ENCODE results near the gene CD59.

The CD59 gene

DNA sequence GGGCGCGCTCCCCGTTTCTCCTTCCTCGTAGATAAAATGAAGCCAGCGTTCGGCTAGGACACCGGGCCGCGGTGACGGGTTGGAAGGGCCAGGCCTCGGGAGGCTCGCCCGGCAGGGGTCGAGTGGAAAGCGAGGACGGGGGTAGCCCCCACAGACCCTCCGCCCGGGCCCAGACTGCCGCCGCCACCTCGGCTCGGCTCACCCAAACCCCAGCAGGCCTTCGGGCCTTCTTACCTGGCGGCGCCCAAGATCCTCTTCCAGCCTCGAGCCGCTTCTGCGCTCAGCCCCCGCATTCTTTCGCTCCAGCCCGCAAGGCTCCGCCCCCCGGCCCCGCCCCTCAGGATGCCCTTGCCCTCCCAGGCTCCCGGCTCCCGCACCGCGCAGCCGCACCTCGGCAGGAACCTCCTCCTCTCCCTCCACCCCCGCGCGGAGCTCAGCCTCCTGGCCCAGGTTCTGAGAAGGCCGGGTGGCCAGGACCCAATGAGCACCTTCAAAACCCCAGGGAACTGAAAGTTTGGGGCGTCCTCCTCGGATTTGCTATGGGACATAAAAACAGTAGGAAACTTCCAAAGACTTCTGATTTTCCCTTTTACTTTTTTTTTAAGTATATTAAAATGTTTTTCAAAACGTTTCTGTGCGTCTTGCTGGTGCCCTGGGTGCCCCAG lies at the start of gene CD59:
TSS of gene CD59 (minus strand) at position 276 of the 665 bp plus-strand sequence. CDS start 13,978 bp downstream, outside the sequence.
- DNase-seq, result peak; percentile 38

- no peak for DNase-seq
These were observed 49.4 kb upstream of the CD59 start for GRCh38 chr11:33785609-33786008.

- no peak for DNase-seq
These were observed 43.8 kb upstream of the CD59 start for GRCh38 chr11:33779849-33780528.

DNA sequence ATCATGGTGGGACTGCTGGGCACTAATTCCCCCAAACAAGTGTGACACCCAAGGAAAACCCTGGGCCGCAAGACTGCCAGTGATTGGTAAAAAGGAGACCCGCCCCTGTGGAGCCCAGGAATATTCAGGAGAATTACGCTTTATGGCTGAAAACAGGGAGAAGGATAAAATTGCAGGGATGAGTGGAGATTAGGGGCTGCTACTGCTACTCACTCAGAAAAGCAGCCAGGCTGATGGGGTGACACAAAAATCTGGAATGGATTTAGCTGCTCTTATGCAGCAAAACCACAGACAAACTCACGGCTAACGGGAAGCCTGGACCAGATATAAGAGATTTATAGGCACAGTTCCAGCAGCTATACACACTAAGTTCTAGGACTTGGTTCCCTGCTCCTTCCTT lies 42.5 kb upstream of the CD59 start:
- no peak for DNase-seq

DNA sequence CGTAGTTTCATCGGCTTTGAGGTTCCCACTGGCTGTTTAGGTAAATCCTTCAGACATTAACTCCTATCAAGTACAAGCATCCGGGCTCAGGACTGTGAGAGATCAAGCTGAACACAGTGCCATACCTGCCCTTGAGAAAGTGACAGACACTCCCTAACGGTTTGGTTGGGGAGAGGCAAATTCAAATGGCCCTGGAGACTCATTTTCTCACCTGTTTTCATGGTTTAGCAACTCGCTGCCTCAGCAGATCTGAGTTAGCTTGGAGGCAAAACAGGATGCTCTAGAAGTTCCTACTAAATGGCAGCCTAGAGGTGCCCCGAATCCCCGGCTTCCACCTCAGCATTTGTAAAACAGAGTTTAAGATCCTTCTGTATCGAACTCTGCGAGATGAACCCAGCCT lies 41.7 kb upstream of the CD59 start:
- no peak for DNase-seq

GRCh38 chr11:33775832-33776470 lies 39.7 kb upstream of the CD59 start:
- no peak for DNase-seq

DNA sequence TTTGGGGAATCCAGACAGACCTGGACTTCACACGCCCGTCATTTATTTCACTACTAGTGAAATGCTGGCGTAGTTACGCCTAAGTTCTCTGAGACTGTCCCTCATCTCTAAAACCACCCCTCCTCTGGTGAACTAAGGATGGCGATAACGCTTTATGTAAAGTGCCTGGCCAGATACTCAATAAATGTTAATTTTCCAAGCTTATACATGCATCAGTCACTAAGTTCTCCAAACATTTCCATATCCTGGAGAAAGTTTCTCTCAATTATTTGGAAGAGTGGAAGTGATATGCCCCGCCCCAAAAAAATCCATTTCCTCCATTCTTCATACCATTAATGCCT lies 39.2 kb upstream of the CD59 start:
- DNase-seq, result no peak

GRCh38 chr11:33774736-33775466 lies 38.7 kb upstream of the CD59 start:
- DNase-seq, result no peak

- peak; percentile 10 for DNase-seq
These were observed 37.9 kb upstream of the CD59 start, which contains the start of gene FBXO3 for GRCh38 chr11:33773987-33774735. Gene FBXO3 (minus strand): TSS chr11:33774520. CDS start chr11:33774497, 23 bp downstream.

DNA sequence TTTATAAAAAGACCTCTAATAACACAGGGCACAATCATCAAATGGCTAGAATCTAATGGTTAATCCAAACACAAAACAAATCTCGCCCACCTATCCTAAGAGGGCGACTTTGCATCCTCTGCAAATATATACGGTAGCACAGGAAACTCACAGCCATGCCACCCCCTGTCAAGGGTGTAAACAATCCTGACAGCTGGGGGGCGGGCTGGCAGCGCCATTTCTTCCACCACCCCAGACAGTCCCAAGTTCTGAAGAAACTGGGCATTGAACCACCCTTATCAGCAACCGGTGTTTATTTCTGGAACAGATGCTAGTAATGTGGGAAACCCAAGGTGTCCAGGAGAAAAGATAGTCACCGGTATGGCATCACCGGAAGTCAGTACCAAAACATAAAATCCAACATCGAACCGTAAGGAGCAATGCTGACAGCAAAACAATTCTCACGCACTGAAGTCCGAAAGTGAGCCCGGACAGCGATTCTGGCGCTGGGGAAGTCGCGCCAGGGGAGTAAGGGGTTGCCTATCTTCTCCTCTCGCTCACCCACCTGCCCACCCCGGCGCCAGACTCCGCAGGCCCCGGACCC lies 37.3 kb upstream of the CD59 start:
- no peak for DNase-seq

GRCh38 chr11:33772870-33773269 lies 36.6 kb upstream of the CD59 start:
- DNase-seq, result no peak

GRCh38 chr11:33772300-33772699 lies 36.1 kb upstream of the CD59 start:
- no peak for DNase-seq

DNA sequence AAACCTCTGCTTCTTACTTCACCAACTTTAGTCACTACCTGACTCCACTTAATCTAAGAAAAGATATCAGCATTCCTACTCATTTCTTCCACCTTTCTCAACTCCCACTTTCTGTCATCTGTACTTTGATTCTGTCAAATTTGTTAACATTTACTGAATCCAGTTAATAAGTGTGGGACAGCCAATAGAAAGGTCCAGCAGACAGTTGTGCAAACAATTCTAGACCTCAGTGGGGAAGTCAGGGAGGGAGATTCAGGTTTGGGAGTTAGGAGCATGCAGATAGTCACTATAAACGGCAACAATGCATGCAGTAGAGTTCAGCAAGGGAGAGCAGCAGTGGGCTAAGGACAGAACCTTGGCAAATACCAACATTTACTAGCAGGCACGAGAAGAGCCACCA lies 34.0 kb upstream of the CD59 start:
- DNase-seq, result no peak

DNA sequence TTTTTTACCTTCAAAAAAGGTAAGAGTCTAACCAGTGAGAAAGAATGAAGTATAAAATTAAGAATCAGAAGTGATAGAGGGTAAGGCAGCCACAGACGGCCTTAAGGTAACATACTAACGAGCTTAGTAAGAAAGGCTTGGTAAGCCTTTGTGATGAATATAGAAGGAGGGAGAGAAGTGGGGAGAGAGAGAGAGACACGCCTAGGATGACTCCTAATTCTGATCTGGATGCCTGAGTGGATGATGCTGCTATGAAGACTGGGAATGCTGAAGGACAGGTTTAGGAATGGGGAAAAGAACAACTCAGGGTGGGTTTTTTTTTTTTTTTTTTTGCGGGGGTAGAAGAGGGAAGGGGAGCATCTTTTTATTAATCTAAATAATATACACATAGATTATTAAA lies 33.3 kb upstream of the CD59 start:
- no peak for DNase-seq

GRCh38 chr11:33767624-33768023 lies 31.4 kb upstream of the CD59 start:
- no peak for DNase-seq

DNA sequence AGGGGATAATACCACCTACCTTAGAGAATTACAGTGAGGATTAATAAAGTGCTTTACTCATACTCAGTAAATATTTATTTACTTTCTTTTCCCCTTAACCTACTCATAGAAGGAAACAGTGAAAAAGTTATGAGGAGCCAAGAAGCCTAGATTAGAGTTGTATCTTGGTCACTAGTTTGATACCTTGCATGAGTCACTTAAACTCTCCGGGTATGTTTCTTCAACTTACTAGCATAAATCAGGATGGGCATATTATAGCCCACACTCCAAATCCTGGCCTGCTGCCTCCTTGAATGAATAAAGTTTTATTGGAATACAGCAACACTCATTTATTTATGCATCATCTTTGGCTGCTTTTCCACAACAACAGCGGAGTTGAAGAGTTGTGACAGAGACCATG lies 29.9 kb upstream of the CD59 start:
- no peak for DNase-seq

- DNase-seq, result no peak
These were observed 25.2 kb upstream of the CD59 start for GRCh38 chr11:33761471-33761870.

DNA sequence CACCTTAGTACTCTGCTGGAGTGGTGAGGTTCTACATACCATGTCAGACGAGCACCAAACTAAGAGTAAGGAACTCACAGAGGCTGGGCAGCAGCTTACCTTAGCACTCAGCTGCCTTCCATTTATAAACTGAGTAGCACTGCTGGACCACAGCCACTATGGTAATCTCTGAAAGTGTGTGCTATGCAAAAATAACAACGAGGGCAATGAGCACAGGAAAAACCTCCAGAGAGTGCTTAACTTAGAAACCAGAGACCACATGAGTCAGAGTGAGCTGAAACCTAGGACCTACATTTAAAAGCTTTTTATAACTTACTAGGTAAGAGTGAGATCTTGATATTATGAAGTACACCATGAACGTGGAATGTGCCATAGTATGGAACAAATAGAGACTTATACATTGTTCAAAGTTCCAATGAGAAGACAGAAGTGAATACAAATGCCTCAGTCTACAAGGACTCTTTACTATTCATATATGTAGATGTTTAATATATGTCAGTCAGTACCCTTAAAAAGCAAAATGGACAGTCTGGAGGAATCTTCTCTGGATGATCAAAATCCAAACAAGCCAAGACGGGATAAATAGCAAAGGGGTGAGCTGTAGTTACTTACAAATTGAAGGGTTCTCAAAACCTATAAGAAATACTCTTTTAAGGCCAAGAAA lies 17.2 kb upstream of the CD59 start:
- no peak for DNase-seq

DNA sequence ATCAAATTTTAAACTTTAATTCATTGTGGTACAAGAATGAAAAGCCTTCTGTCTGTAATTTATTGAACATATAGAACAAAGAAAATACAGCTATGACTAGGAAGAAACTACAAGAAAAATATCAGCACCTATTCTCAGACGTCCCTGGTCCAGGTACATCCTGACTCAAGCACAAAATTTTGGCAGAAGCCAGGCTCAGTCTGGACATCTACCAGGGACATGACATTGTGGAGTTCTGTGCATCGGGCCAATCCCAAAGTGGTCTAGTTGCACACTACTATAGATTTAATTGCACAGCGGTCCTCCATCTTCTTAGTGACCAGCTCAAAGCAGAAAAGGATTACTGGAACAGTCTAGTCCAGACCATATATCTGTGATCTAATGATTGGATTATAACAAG lies 15.7 kb upstream of the CD59 start:
- no peak for DNase-seq

DNA sequence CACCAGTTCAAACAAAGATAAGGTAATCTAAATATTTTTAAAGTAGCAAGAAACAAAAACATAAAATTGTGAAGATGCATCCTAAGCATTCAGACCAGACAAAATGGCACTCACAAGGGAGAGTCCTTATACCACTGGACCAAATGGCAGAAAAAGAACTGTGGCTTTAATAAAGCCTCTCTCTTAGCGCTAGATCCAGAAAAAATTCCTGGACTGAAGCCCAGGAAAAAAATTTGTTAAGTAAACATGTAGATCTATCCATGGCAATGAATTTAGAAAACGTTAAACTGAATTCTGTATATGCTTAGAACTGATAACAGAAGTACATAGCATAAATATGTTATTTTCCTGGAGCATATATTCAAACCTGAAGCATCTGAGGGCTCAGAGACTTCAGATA lies 11.8 kb upstream of the CD59 start:
- no peak for DNase-seq

- no peak for DNase-seq
These were observed 7.1 kb upstream of the CD59 start for GRCh38 chr11:33743291-33743690.

Measured in DMS 273 treated with DMSO at 0.1 percent for 48 hours (cell line).